T47D (cell line): ENCODE results near the gene PNP.

Source experiments
- DNase-seq, 2 experiments: peaks; one replicate each; pipeline versions ENCODE4 v3.0.0 to v3.0.0-alpha.2; 2011 to 2012; ENCODE audit warnings: low read depth in 1 of 2, low spot score in 1 of 2
- JUND ChIP-seq: IDR thresholded peaks from 2 replicates; pipeline ENCODE4 v1.6.1; 2012; ENCODE audit warnings: low read depth
- in situ Hi-C: cut with HindIII; loops from 2 replicates; pipeline ENCODE4 v1.10.0; 2016; ENCODE audit warnings: low sequenced_read_pairs, low pct_unique_long_range_greater_than_20kb

PNP gene

DNA sequence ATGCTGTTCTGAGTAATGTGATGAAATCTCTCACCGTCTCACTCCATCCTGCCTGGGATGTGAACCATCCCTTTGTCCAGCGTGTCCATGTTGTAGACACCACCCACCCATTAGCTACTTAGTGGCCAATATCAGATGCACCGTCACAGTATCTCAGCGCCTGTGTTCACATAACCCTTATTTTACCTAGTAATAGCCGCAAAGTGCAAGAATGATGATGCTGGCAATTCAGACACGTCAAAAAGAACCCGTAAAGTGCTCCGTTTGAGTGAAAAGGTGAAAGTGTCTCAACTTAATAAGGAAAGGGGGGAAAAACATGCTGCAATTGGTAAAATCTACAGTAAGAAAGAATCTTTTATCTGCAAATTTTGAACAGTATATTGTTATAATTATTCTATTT, 39.2 kb downstream of the PNP start:
- no peak for DNase-seq
- in situ Hi-C loops: no loop called here
- TF ChIP-seq JUND: no peak

DNA sequence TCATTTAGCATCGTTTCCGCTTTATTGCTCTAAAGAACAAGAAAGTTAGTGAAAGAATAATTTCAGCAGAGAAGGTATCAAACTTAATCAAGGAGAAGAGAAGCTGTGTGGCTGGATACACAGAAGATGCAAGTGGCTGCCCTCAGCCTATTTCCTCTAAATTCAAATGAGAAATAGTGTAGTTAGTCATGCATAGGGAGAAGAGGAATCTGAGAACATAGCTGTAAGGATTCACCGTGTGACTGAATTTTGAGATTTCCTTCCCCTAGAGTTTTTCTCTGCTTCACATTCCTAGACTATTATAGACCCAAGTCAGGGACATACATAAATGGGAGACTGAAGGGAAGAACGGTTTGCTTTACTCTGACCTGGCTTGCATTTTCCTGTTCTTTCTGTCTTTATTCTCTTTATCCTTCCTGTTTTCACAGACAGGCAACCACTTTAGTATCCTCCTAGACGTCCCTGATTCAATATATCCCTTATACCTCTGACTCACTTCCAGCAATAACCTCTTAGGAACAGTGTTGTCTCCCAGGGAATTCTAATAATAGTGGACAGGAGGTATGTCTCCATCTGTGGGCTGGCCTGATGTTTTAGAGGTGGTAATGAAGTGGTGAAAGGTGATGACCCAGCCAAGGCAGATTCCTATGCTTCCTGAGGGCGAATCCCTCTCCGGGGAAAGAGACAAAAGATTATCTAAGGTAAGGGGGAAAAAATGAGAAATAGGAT, 43.1 kb downstream of the PNP start:
- DNase-seq: no peak
- no peak for TF ChIP-seq JUND
- in situ Hi-C loops: no loop called here

DNA sequence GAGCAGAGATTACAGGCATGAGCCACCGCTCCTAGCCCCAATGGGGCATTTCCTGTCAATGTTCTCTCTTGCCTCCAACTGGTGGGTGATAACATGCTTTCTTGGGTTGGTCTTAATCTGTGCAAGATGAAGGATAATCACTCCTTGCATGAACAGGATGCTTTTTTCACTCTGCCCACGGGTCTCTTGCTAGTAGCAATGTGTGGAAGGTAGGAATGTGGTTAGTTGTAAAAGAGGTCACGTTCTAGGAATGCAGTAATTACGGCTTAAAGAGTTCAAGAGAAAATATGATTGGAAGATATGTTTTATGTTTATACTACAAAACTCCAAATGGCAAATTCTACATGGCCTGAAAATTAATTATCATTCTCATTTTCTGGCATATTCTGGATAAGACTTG, 46.6 kb downstream of the PNP start:
- in situ Hi-C loops: no loop called here
- TF ChIP-seq JUND: no peak

DNA sequence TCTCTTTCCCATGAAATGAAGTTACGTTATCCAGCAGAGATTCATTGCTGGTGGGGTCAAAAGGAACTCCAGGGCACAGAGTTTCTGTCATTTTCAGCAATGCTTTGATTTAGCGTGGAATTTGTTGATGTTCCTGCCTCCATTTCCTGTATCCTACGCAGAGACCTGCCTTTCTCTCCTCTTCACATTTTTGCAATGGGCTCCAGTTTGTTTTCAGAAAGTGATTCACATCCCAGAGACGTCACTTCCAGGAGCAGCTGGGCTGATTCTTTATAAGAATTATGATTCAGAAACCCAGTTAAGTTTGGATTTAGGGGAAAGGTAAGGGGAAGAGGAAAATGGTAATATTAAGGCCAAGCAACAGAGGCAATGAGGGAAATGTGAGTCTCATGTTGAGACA, 47.7 kb downstream of the PNP start:
- no peak for TF ChIP-seq JUND
- DNase-seq: no peak
- in situ Hi-C loops: no loop called here

More for the DNA sequence above, 46.6 kb downstream of the PNP start:
- no peak for DNase-seq

DNA sequence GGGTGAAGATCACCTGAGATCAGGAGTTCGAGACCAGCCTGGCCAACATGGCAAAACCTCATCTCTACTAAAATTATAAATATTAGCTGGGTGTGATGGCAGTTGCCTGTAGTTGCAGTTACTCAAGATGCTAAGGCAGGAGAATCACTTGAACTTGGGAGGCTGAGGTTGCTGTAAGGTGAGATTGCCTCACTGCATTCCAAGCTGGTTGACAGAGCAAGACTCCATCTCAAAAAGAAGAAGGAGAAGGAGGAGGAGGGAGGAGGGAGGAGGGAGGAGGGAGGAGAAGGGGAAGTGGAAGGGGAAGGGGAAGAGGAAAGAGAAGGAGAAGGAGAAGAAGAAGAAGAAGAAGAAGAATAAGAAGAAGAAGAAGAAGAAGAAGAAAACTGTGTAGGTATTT, 53.1 kb downstream of the PNP start:
- DNase-seq: no peak
- in situ Hi-C loops: no loop called here
- no peak for TF ChIP-seq JUND

DNA sequence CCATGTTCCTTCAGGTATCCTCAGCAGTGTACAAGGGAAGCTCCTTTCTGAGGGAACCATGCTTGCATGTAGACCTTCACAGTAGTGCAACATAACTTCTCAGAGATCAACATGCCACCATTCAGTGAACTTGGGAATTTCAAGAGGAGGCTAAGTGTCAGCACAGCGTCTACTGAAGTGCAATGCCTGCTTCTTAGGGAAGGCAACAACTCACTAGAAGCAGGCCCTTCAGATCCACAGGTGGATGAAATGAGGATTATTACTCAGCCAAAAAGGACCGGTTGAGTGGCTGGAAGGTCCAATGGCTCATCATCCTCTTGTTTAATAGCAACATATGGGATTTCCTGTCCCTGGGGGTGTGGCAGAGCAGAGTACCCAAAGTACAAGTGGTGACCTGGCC, 54.8 kb downstream of the PNP start:
- TF ChIP-seq JUND: no peak
- in situ Hi-C loops: no loop called here
- DNase-seq: no peak
